HepG2 (cell line): ENCODE results near the gene STIP1. TPM values are rescaled to one million over a fixed set of nuclear protein-coding genes. Genes with fewer than 3 reads are reported as not detected.

Experiments
- AGO2 ChIP-seq: fragments of 200-400 bp; formaldehyde crosslinking; optimal IDR thresholded peaks from 2 replicates; pipeline ENCODE3; 2017; ENCODE audit warnings: mild to moderate bottlenecking, low read depth, low read length, moderate library complexity
- AKNA ChIP-seq: sonication (generic); formaldehyde crosslinking; IDR thresholded peaks from 2 replicates; pipeline ENCODE4 v1.4.0; 2020; ENCODE audit warnings: missing genetic modification reagents, borderline replicate concordance
- ETV5 ChIP-seq: IDR thresholded peaks from 2 replicates; pipeline ENCODE4 v1.6.1; 2018; ENCODE audit warnings: missing biosample characterization, missing genetic modification reagents, inconsistent platforms, borderline replicate concordance
- HMG20B ChIP-seq: conservative IDR thresholded peaks from 2 replicates; pipeline ENCODE4 v1.6.1; 2016; ENCODE audit warnings: missing genetic modification reagents, missing compliant biosample characterization
- IKZF5 ChIP-seq: IDR thresholded peaks from 2 replicates; pipeline ENCODE4 v1.6.1; 2018; ENCODE audit warnings: missing genetic modification reagents, mild to moderate bottlenecking, missing compliant biosample characterization
- KDM3A ChIP-seq: IDR thresholded peaks from 2 replicates; pipeline ENCODE4 v1.6.1; 2018; ENCODE audit warnings: low read depth, missing compliant biosample characterization
- MAFG ChIP-seq: sonication (generic); formaldehyde crosslinking; IDR thresholded peaks from 2 replicates; pipeline ENCODE4 v1.5.1; 2020; ENCODE audit warnings: mild to moderate bottlenecking, missing genetic modification reagents
- MEIS2 ChIP-seq: sonication (generic); formaldehyde crosslinking; IDR thresholded peaks from 2 replicates; pipeline ENCODE4 v1.9.0; 2021; ENCODE audit warnings: mild to moderate bottlenecking, missing genetic modification reagents
- MXD4 ChIP-seq: IDR thresholded peaks from 2 replicates; pipeline ENCODE4 v1.6.1; 2016; ENCODE audit warnings: mild to moderate bottlenecking, missing biosample characterization, missing genetic modification reagents
- NR2F6 ChIP-seq, 2 experiments: IDR thresholded peaks; 2 replicates each; pipeline ENCODE4 v1.6.1; 2016; ENCODE audit warnings: antibody characterized with exemption in 1 of 2, mild to moderate bottlenecking in 1 of 2
- POLR2A ChIP-seq, 2 experiments: IDR thresholded peaks; 2 replicates each; pipeline ENCODE4 v1.6.1; 2011; ENCODE audit warnings: low read depth in 2 of 2, low read length in 2 of 2, mild to moderate bottlenecking in 1 of 2, moderate library complexity in 1 of 2; ENCODE audit not compliant: insufficient read depth in 1 of 2
- RFX1 ChIP-seq: fragments of 450-650 bp; IDR thresholded peaks from 2 replicates; pipeline ENCODE4 v1.6.1; 2017
- SMARCE1 ChIP-seq: fragments of 450-650 bp; IDR thresholded peaks from 2 replicates; pipeline ENCODE4 v1.6.1; 2017; ENCODE audit warnings: borderline replicate concordance
- THRA ChIP-seq: sonication (generic); formaldehyde crosslinking; IDR thresholded peaks from 2 replicates; pipeline ENCODE4 v1.4.0; 2020; ENCODE audit warnings: missing genetic modification reagents, borderline replicate concordance
- ZFP62 ChIP-seq: sonication (generic); formaldehyde crosslinking; IDR thresholded peaks from 2 replicates; pipeline ENCODE4 v1.4.0; 2020; ENCODE audit warnings: missing genetic modification reagents
- ZIK1 ChIP-seq: sonication (generic); formaldehyde crosslinking; IDR thresholded peaks from 2 replicates; pipeline ENCODE4 v1.5.0; 2020; ENCODE audit warnings: mild to moderate bottlenecking, low read depth, missing genetic modification reagents, borderline replicate concordance
- ZMYM4 ChIP-seq: sonication (generic); formaldehyde crosslinking; IDR thresholded peaks from 2 replicates; pipeline ENCODE4 v1.8.1; 2023; ENCODE audit warnings: mild to moderate bottlenecking, missing genetic modification reagents
- ZNF451 ChIP-seq: sonication (generic); formaldehyde crosslinking; IDR thresholded peaks from 2 replicates; pipeline ENCODE4 v1.5.0; 2020; ENCODE audit warnings: mild to moderate bottlenecking, missing genetic modification reagents
- ZNF547 ChIP-seq: sonication (generic); formaldehyde crosslinking; IDR thresholded peaks from 2 replicates; pipeline ENCODE4 v1.5.1; 2020; ENCODE audit warnings: mild to moderate bottlenecking, missing genetic modification reagents
- ZNF605 ChIP-seq: sonication (generic); formaldehyde crosslinking; IDR thresholded peaks from 2 replicates; pipeline ENCODE4 v1.8.0; 2022; ENCODE audit warnings: mild to moderate bottlenecking, missing genetic modification reagents
- ZNF770 ChIP-seq: sonication (generic); formaldehyde crosslinking; IDR thresholded peaks from 2 replicates; pipeline ENCODE4 v1.5.0; 2020; ENCODE audit warnings: mild to moderate bottlenecking, missing genetic modification reagents
- polyA plus RNA-seq, 8 experiments: library from polyadenylated mRNA; depleted of rRNA in 3 of 8; stranded (reverse) in 7 of 8; unstranded in 1 of 8; fragments of >200 nt; fragmentation: Illumina TruSeq in 4 of 8; extraction: Trizol in 4 of 8; gene quantifications; 2 replicates each; pipeline versions ENCODE4 v1.2.1 to v1.2.3, GENCODE V29; 2011 to 2016; ENCODE audit warnings: low read depth in 4 of 8, missing spikeins in 1 of 8, mixed read lengths in 1 of 8; ENCODE audit not compliant: insufficient read depth in 1 of 8
- total RNA-seq, 5 experiments: library from RNA; depleted of rRNA; stranded (reverse); fragments of >200 nt; fragmentation: Illumina TruSeq; extraction: Trizol; gene quantifications; 2 replicates each; pipeline ENCODE4 v1.2.3, GENCODE V29; 2016; ENCODE audit warnings: low read depth in 1 of 5

STIP1 gene
- total and polyA plus RNA-seq, 2 of the 13 experiments (the other 11 are each of a cell fraction or from before 2014, with no cell fraction given), result 81.1 to 217 TPM

- TF ChIP-seq MEIS2 (CRISPR knock-in tag) (peak; percentile 30; the same call in 1 of the 2 replicates), ZNF770 (CRISPR knock-in tag) (no peak), IKZF5 (CRISPR knock-in tag) (no peak), POLR2A (IDR thresholded peaks at IDR 0.05; ENCODE audit: insufficient read depth in 1 of 2, low read depth in 2 of 2, low read length in 2 of 2) (no peak), KDM3A (CRISPR knock-in tag) (0 out of 2 replicates have a peak, but pooled peaks have one; percentile 29), AGO2 (peak; percentile 78), AKNA (CRISPR knock-in tag) (no peak), MXD4 (CRISPR knock-in tag) (no peak), SMARCE1 (no peak), MAFG (no peak), THRA (CRISPR knock-in tag) (no peak), ZFP62 (CRISPR knock-in tag) (no peak), ZNF547 (no peak), ZMYM4 (no peak), ZIK1 (CRISPR knock-in tag) (no peak), RFX1 (no peak), HMG20B (CRISPR knock-in tag) (no peak), NR2F6 (IDR thresholded peaks at IDR 0.05) (no peak), NR2F6 (CRISPR knock-in tag; IDR thresholded peaks at IDR 0.05) (no peak), ZNF605 (CRISPR knock-in tag) (no peak), ETV5 (CRISPR knock-in tag) (no peak), ZNF451 (no peak)
Measured at GRCh38 chr11:64233913-64234586, 48.1 kb downstream of the STIP1 start, which contains the start of gene VEGFB (continued).
